ENCODE results near the gene HOMEZ. TPM values are rescaled to one million over a fixed set of nuclear protein-coding genes. Genes with fewer than 3 reads are reported as not detected.
A peak's percentile ranks its signal among the peaks of the same experiment; 100 is the strongest.

Gene HOMEZ
- polyA plus RNA-seq, 2 of the 4 experiments (the other 2 are of a cell fraction): 7.7 to 9.2 TPM

DNA sequence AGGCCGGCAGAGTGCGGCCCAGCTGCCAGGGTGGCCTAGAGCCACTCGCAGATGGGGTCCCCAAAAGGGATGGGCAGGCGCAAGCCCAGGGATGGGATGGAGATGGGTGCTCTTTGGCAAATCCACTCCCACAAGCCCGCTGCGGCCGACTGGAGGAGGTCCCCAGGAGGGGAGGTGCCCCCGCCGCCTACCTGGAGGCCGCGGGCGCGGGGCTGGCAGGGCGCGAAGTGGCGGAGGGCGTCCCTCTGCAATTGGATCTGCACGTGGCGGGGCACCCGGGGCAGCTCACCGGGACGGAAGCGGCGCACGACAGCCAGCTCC, 16.0 kb upstream of the HOMEZ start (continued):
- TF ChIP-seq POLR2AphosphoS2 (conservative IDR thresholded peaks at IDR 0.05; ENCODE audit: low read length): no peak
- no peak for TF ChIP-seq GATA3 (IDR thresholded peaks at IDR 0.05; ENCODE audit: borderline replicate concordance)
- TF ChIP-seq, protein P1, sequence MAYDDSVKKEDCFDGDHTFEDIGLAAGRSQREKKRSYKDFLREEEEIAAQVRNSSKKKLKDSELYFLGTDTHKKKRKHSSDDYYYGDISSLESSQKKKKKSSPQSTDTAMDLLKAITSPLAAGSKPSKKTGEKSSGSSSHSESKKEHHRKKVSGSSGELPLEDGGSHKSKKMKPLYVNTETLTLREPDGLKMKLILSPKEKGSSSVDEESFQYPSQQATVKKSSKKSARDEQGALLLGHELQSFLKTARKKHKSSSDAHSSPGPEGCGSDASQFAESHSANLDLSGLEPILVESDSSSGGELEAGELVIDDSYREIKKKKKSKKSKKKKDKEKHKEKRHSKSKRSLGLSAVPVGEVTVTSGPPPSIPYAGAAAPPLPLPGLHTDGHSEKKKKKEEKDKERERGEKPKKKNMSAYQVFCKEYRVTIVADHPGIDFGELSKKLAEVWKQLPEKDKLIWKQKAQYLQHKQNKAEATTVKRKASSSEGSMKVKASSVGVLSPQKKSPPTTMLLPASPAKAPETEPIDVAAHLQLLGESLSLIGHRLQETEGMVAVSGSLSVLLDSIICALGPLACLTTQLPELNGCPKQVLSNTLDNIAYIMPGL (CRISPR knock-in tag; IDR thresholded peaks at IDR 0.05; ENCODE audit: borderline replicate concordance): peak; percentile 67; the same call in 1 of the 2 replicates
- TF ChIP-seq HOXA7 (CRISPR knock-in tag; IDR thresholded peaks at IDR 0.05): no peak
- no peak for TF ChIP-seq EHF (CRISPR knock-in tag; IDR thresholded peaks at IDR 0.05)
- TF ChIP-seq, protein P2, sequence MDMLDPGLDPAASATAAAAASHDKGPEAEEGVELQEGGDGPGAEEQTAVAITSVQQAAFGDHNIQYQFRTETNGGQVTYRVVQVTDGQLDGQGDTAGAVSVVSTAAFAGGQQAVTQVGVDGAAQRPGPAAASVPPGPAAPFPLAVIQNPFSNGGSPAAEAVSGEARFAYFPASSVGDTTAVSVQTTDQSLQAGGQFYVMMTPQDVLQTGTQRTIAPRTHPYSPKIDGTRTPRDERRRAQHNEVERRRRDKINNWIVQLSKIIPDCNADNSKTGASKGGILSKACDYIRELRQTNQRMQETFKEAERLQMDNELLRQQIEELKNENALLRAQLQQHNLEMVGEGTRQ (IDR thresholded peaks at IDR 0.05): no peak
- TF ChIP-seq, protein P3, sequence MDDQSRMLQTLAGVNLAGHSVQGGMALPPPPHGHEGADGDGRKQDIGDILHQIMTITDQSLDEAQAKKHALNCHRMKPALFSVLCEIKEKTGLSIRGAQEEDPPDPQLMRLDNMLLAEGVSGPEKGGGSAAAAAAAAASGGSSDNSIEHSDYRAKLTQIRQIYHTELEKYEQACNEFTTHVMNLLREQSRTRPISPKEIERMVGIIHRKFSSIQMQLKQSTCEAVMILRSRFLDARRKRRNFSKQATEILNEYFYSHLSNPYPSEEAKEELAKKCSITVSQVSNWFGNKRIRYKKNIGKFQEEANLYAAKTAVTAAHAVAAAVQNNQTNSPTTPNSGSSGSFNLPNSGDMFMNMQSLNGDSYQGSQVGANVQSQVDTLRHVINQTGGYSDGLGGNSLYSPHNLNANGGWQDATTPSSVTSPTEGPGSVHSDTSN (IDR thresholded peaks at IDR 0.05): no peak
- TF ChIP-seq, protein P4, sequence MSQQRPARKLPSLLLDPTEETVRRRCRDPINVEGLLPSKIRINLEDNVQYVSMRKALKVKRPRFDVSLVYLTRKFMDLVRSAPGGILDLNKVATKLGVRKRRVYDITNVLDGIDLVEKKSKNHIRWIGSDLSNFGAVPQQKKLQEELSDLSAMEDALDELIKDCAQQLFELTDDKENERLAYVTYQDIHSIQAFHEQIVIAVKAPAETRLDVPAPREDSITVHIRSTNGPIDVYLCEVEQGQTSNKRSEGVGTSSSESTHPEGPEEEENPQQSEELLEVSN (IDR thresholded peaks at IDR 0.05; ENCODE audit: borderline replicate concordance, low read depth): peak; percentile 89
- no peak for TF ChIP-seq CEBPB (IDR thresholded peaks at IDR 0.05)

DNA sequence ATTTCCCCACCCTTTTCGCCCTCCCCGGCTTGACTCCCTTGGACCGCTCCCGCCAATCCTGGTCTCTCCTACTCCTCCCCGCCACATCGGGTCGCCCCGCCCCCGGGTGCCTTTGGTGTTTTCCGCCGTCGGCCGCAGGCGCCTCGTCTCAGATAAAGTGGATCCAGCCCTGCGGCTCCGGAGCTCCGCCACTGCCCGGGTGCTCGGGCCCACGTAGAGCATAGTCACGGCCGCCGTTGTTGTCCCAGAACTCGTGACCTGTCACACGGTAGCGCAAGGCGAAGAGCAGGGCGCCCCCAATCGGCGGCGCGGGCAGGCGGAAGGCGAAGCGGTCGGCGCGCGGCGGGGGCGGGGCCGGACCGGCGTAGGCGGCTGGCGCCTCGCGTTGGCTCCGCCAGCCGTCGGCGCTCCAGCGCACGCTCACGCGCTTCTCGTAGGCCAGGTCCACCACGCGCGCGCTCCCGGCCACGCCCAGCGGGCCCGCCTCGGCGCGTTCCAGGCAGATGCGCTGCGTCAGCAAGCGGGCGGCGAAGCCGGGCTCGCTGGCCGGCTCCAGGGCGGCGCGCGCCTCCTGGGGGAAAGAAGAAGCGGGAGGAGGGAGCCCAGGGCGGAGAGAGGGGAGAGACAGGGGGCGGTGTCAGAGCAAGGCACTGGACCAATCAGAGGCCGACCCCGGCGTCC, 15.5 kb upstream of the HOMEZ start:
- DNase-seq (ENCODE audit: low read depth in 1 of 2, low spot score in 1 of 2): peak; percentile 96 to 97
- CTCF ChIA-PET: interaction anchor here (0.7 to 12.8 kb wide), 15 partner anchors 9 to 258 kb away, joined by 3 to 254 read pairs (median 3); partner anchors contain the start of genes HOMEZ and PABPN1
- FAIRE-seq: no peak
- 4% methylated on average over 4 of the region's 87 CpGs for WGBS (ENCODE audit: missing lambda C conversion rate)
- POLR2A ChIA-PET: interaction anchor here (0.9 to 4.1 kb wide), 9 partner anchors 10 to 914 kb away, joined by 3 to 40 read pairs (median 5); partner anchors contain the start of genes ACIN1, C14orf119, HOMEZ and MDP1
- Histone ChIP-seq H3K9me3 (no peaks in the 10 kb centered on the region), H3K4me3 (peak overlapping the region; percentile 63), H3K4me2 (peak overlapping the region; percentile 98), H3K27ac (peak overlapping the region; percentile 92), H3K4me1 (peaks cover 23% of the 10 kb centered on the region)
- peak; percentile 82 to 89 for ATAC-seq
- TF ChIP-seq EP300 (IDR thresholded peaks at IDR 0.05) (no peak), KDM5A (IDR thresholded peaks at IDR 0.05) (no peak), RFX5 (IDR thresholded peaks at IDR 0.05) (peak; percentile 66; the same call in 1 of the 2 replicates), ZFP36 (IDR thresholded peaks at IDR 0.05; ENCODE audit: borderline replicate concordance, partially characterized antibody) (no peak), JUNB (IDR thresholded peaks at IDR 0.05) (no peak), TFCP2L1 (CRISPR knock-in tag; IDR thresholded peaks at IDR 0.05) (no peak), SMC3 (IDR thresholded peaks at IDR 0.05) (no peak; the same call in 2 of the 3 replicates), POLR2A (IDR thresholded peaks at IDR 0.05; ENCODE audit: low read length) (peak; percentile 45), ESRRA (IDR thresholded peaks at IDR 0.05; ENCODE audit: borderline replicate concordance, low read length) (no peak), JUN (IDR thresholded peaks at IDR 0.05) (peak in 1 of 2 experiments; percentile 62; a peak in 3 of 5 replicates), GATA3 (IDR thresholded peaks at IDR 0.05; ENCODE audit: borderline replicate concordance) (no peak; the same call in 1 of the 2 replicates), ZSCAN20 (CRISPR knock-in tag; IDR thresholded peaks at IDR 0.05) (no peak), MYC (IDR thresholded peaks at IDR 0.05; ENCODE audit: borderline replicate concordance, low read length) (peak; percentile 82), NR3C1 (IDR thresholded peaks at IDR 0.05) (no peak), POLR2AphosphoS2 (conservative IDR thresholded peaks at IDR 0.05; ENCODE audit: low read length) (no peak), PHF8 (IDR thresholded peaks at IDR 0.05; ENCODE audit: borderline replicate concordance, low read depth) (peak; percentile 45; the same call in 1 of the 2 replicates), RNF2 (IDR thresholded peaks at IDR 0.05; ENCODE audit: borderline replicate concordance, low read depth) (no peak), HOXB5 (CRISPR knock-in tag; IDR thresholded peaks at IDR 0.05) (no peak), CHD2 (IDR thresholded peaks at IDR 0.05; ENCODE audit: low read length, partially characterized antibody) (no peak)
- TF ChIP-seq, protein P5, sequence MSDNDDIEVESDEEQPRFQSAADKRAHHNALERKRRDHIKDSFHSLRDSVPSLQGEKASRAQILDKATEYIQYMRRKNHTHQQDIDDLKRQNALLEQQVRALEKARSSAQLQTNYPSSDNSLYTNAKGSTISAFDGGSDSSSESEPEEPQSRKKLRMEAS (IDR thresholded peaks at IDR 0.05): no peak; the same call in 1 of the 2 replicates
- TF ChIP-seq, protein P6, sequence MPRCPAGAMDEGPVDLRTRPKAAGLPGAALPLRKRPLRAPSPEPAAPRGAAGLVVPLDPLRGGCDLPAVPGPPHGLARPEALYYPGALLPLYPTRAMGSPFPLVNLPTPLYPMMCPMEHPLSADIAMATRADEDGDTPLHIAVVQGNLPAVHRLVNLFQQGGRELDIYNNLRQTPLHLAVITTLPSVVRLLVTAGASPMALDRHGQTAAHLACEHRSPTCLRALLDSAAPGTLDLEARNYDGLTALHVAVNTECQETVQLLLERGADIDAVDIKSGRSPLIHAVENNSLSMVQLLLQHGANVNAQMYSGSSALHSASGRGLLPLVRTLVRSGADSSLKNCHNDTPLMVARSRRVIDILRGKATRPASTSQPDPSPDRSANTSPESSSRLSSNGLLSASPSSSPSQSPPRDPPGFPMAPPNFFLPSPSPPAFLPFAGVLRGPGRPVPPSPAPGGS (IDR thresholded peaks at IDR 0.05): no peak; the same call in 2 of the 3 replicates
- TF ChIP-seq, protein P7, sequence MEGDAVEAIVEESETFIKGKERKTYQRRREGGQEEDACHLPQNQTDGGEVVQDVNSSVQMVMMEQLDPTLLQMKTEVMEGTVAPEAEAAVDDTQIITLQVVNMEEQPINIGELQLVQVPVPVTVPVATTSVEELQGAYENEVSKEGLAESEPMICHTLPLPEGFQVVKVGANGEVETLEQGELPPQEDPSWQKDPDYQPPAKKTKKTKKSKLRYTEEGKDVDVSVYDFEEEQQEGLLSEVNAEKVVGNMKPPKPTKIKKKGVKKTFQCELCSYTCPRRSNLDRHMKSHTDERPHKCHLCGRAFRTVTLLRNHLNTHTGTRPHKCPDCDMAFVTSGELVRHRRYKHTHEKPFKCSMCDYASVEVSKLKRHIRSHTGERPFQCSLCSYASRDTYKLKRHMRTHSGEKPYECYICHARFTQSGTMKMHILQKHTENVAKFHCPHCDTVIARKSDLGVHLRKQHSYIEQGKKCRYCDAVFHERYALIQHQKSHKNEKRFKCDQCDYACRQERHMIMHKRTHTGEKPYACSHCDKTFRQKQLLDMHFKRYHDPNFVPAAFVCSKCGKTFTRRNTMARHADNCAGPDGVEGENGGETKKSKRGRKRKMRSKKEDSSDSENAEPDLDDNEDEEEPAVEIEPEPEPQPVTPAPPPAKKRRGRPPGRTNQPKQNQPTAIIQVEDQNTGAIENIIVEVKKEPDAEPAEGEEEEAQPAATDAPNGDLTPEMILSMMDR (IDR thresholded peaks at IDR 0.05): peak; percentile 92
- TF ChIP-seq, protein P8, sequence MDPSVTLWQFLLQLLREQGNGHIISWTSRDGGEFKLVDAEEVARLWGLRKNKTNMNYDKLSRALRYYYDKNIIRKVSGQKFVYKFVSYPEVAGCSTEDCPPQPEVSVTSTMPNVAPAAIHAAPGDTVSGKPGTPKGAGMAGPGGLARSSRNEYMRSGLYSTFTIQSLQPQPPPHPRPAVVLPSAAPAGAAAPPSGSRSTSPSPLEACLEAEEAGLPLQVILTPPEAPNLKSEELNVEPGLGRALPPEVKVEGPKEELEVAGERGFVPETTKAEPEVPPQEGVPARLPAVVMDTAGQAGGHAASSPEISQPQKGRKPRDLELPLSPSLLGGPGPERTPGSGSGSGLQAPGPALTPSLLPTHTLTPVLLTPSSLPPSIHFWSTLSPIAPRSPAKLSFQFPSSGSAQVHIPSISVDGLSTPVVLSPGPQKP (IDR thresholded peaks at IDR 0.05; ENCODE audit: low read depth, low read length): no peak
